ENCODE measurements around the gene HSD17B12. TPM values are rescaled to one million over a fixed set of nuclear protein-coding genes. Genes with fewer than 3 reads are reported as not detected.

Gene HSD17B12
- total and polyA plus RNA-seq, 2 donors (not counting 3 experiments of a cell fraction or from before 2014, with no cell fraction given), result 41.5 to 96.5 TPM

DNA sequence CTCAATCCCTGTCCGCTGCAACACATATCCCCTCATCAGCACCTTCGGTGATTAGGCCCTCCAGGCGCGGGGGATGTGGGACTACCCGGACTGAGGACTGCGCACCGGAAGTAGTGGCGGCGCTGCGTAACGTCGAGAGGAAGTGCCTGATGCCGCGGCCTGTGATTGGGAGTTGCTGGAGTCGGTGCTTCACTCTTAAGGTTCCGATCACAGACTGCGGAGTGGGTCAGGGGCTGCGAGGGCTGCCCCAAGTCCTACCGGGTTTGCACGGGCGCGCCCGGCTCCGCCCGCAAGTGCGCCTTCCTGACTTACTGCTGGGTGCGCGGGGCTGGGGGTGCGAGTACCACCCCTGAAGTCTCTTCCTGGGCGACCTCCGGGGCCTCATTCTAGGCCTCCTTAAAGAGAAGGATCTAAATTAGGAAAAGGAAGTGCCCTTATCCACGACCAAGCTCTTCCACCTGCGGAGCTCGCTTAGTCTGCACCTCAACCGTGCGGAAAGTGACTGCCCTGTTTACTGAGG is 200.2 kb downstream of the HSD17B12 start, which contains the start of gene ALKBH3:
TSS of gene ALKBH3 (plus strand) at position 192 of the 520 bp plus-strand sequence. CDS start 1,822 bp downstream, outside the sequence.
- H3K9ac ChIP-seq (replicated peaks; ENCODE audit: extremely low read depth, insufficient read depth, low read length), result peak within 1 kb of the TSS; percentile 64
- DNase-seq (ENCODE audit: low read depth, low spot score), result peak; percentile 91
- peaks cover 8 to 10% of the 10 kb centered on the region in 2 experiments for H3K27me3 ChIP-seq (ENCODE audit: control insufficient read depth in 2 of 2, insufficient read depth in 2 of 2, low read length in 2 of 2)
- peaks cover 8% of the 10 kb centered on the region for H3K79me2 ChIP-seq (ENCODE audit: control insufficient read depth, insufficient read depth, low read length)
- H3K9me3 ChIP-seq (replicated peaks; ENCODE audit: control insufficient read depth, insufficient read depth, low read length), result no peaks in the 10 kb centered on the region
- peaks cover 14% of the 10 kb centered on the region for H3K4me1 ChIP-seq (ENCODE audit: control insufficient read depth, extremely low read depth, insufficient read depth, low read length)
- TF ChIP-seq EZH2 (IDR thresholded peaks at IDR 0.05; ENCODE audit: borderline replicate concordance, low read depth, low read length, severe bottlenecking), result no peak
- no peak for TF ChIP-seq FOS (IDR thresholded peaks at IDR 0.05; ENCODE audit: borderline replicate concordance, insufficient read depth, low read length)
- peak; percentile 76 for TF ChIP-seq POLR2AphosphoS5 (IDR thresholded peaks at IDR 0.05; ENCODE audit: insufficient read depth, low read depth, low read length)
- TF ChIP-seq CTCF (IDR thresholded peaks at IDR 0.05; ENCODE audit: extremely low read depth in 1 of 2, insufficient read depth in 1 of 2, low read depth in 1 of 2, low read length in 2 of 2), result no peak
- peak; percentile 21 for TF ChIP-seq MYC (IDR thresholded peaks at IDR 0.05; ENCODE audit: low read depth, low read length)
- no peak for TF ChIP-seq GATA2 (IDR thresholded peaks at IDR 0.05; ENCODE audit: insufficient read depth, insufficient read length, low read depth, low read length)
- no peak for TF ChIP-seq JUN (IDR thresholded peaks at IDR 0.05; ENCODE audit: borderline replicate concordance, insufficient read depth, insufficient read length, low read depth)
- TF ChIP-seq POLR2A (IDR thresholded peaks at IDR 0.05; ENCODE audit: low read depth, low read length), result no peak
- peak; percentile 12 for TF ChIP-seq MAX (IDR thresholded peaks at IDR 0.05; ENCODE audit: insufficient read depth, insufficient read length)
- POLR2A ChIA-PET, result no interaction called here
- peak; percentile 85 for FAIRE-seq
- no peaks in the 10 kb centered on the region for H3K9me1 ChIP-seq (replicated peaks; ENCODE audit: control insufficient read depth, extremely low read depth, insufficient read depth, low read length)
- peaks cover 2 to 3% of the 10 kb centered on the region in 2 experiments for H3K36me3 ChIP-seq (ENCODE audit: control insufficient read depth in 2 of 2, extremely low read depth in 1 of 2, insufficient read depth in 2 of 2, low read length in 2 of 2)
- H3K27ac ChIP-seq (ENCODE audit: insufficient read depth, low read depth, low read length), result peak within 1 kb of the TSS; percentile 2
- peak within 1 kb of the TSS; percentile 90 for H2AFZ ChIP-seq (ENCODE audit: low read depth, low read length)
- CTCF ChIA-PET, result interaction anchor here (0.8 to 1.8 kb wide), 3 partner anchors 9 to 308 kb away, joined by 3 to 17 read pairs (median 3); no protein-coding TSS in a partner anchor
- peak within 1 kb of the TSS; percentile 60 to 92 (median 80) for H3K4me3 ChIP-seq (replicated peaks in 1 of 3; ENCODE audit: insufficient read depth in 1 of 3, low read depth in 1 of 3, low read length in 3 of 3)
- intact Hi-C loops (cut with micrococcal nuclease) (no loop called here), dilution Hi-C loops (cut with MboI; ENCODE audit: extremely low pct_ligation_motif_present, low sequenced_read_pairs) (no loop called here)
- BruUV-seq (replicated peaks), result no TSS peak
- peak within 1 kb of the TSS; percentile 87 for H3K4me2 ChIP-seq (ENCODE audit: insufficient read depth, low read length)
- no peaks in the 10 kb centered on the region for H4K20me1 ChIP-seq (replicated peaks; ENCODE audit: control insufficient read depth, extremely low read depth, insufficient read depth, low read length)

All from endothelial cell of umbilical vein (primary cell).